H1 (cell line): ENCODE results near the gene HPRT1. TPM values are rescaled to one million over a fixed set of nuclear protein-coding genes. Genes with fewer than 3 reads are reported as not detected.

ENCODE experiments used
- CTCF ChIA-PET: fragments of 300-600 bp; sonication (Branson Sonifier 250); formaldehyde crosslinking; loops from one replicate; lab custom pipeline; 2021; ENCODE audit not compliant: partially characterized antibody; lab: Charles Lee
- POLR2A ChIA-PET: fragments of 300-600 bp; sonication (Branson Sonifier 250); formaldehyde crosslinking; loops from one replicate; lab custom pipeline; 2021; ENCODE audit warnings: inconsistent platforms; ENCODE audit not compliant: partially characterized antibody; lab: Charles Lee
- DNase-seq, 2 experiments: peaks; one replicate each; pipeline versions ENCODE4 v3.0.0 to v3.0.0-alpha.2; 2010 to 2022; ENCODE audit warnings: low spot score in 2 of 2, low read depth in 1 of 2, mixed read lengths in 1 of 2
- FAIRE-seq: peaks from 2 replicates; lab custom pipeline; 2011; peaks lifted over from hg19 to GRCh38; lab: Jason Lieb, UNC
- H2AFZ ChIP-seq: 2 replicates; pipeline ENCODE4 v1.8.1; 2012; ENCODE audit warnings: low read length, inconsistent platforms
- H2AK5ac ChIP-seq: 2 replicates; pipeline ENCODE4 v1.6.1; 2013; ENCODE audit warnings: low read depth, low read length
- H2BK120ac ChIP-seq: replicated peaks from 2 replicates; pipeline ENCODE3; 2013; ENCODE audit warnings: low read depth, low read length, inconsistent platforms
- H2BK12ac ChIP-seq: 2 replicates; pipeline ENCODE4 v1.6.1; 2013; ENCODE audit warnings: low read depth, low read length
- H2BK15ac ChIP-seq: 2 replicates; pipeline ENCODE4 v1.6.1; 2013; ENCODE audit warnings: low read length
- H2BK20ac ChIP-seq: 2 replicates; pipeline ENCODE4 v1.6.1; 2013; ENCODE audit warnings: low read length
- H2BK5ac ChIP-seq: 2 replicates; pipeline ENCODE4 v1.6.1; 2013; ENCODE audit warnings: low read depth, low read length
- H3K14ac ChIP-seq: 2 replicates; pipeline ENCODE4 v1.6.1; 2013; ENCODE audit warnings: inconsistent platforms; ENCODE audit not compliant: insufficient read length
- H3K18ac ChIP-seq: 2 replicates; pipeline ENCODE4 v1.6.1; 2013; ENCODE audit warnings: low read length; ENCODE audit errors: extremely low read depth
- H3K23ac ChIP-seq: 2 replicates; pipeline ENCODE4 v1.6.1; 2013; ENCODE audit warnings: inconsistent platforms; ENCODE audit not compliant: insufficient read length
- H3K23me2 ChIP-seq: 2 replicates; pipeline ENCODE4 v1.6.1; 2013; ENCODE audit warnings: low read depth, low read length
- H3K27ac ChIP-seq: 2 replicates; pipeline ENCODE4 v1.6.1; 2011; ENCODE audit warnings: low read depth, low read length, inconsistent platforms
- H3K27me3 ChIP-seq, 4 experiments: replicated peaks in 1 of 4; 1 replicate in 1 of 4; 2 replicates in 3 of 4; pipeline versions ENCODE4 v1.6.1 to v1.8.1; 2011 to 2013; ENCODE audit warnings: low read length in 3 of 4, mild to moderate bottlenecking in 3 of 4, inconsistent platforms in 2 of 4, mixed read lengths in 2 of 4, moderate library complexity in 1 of 4; ENCODE audit not compliant: control insufficient read depth in 3 of 4, insufficient read depth in 3 of 4; ENCODE audit errors: extremely low read depth in 1 of 4
- H3K36me3 ChIP-seq, 4 experiments: 2 replicates each; pipeline versions ENCODE4 v1.6.1 to v1.8.1; 2011 to 2013; ENCODE audit warnings: mild to moderate bottlenecking in 4 of 4, low read length in 3 of 4, moderate library complexity in 2 of 4, control low read depth in 1 of 4, inconsistent platforms in 1 of 4; ENCODE audit not compliant: insufficient read depth in 4 of 4, control insufficient read depth in 2 of 4
- H3K4ac ChIP-seq: replicated peaks from 2 replicates; pipeline ENCODE3; 2013; ENCODE audit warnings: low read length, low read depth, mixed read lengths, inconsistent platforms; ENCODE audit not compliant: insufficient read length
- H3K4me1 ChIP-seq, 4 experiments: replicated peaks in 1 of 4; 1 replicate in 1 of 4; 2 replicates in 3 of 4; pipeline versions ENCODE4 v1.6.1 to v1.8.1; 2011 to 2013; ENCODE audit warnings: low read length in 3 of 4, inconsistent platforms in 2 of 4, mixed read lengths in 1 of 4; ENCODE audit not compliant: insufficient read depth in 4 of 4, control insufficient read depth in 3 of 4
- H3K4me2 ChIP-seq, 2 experiments: 2 replicates each; pipeline versions ENCODE4 v1.6.1 to v1.8.1; 2011 to 2013; ENCODE audit warnings: low read depth in 2 of 2, low read length in 2 of 2, control low read depth in 1 of 2, inconsistent platforms in 1 of 2, mild to moderate bottlenecking in 1 of 2; ENCODE audit not compliant: insufficient read depth in 1 of 2
- H3K4me3 ChIP-seq, 4 experiments: fragments of 200-600, 300-600 bp in 1 of 4; sonication (generic), shearing (Covaris generic), sonication (Bioruptor Twin) in 1 of 4; 2 replicates each; pipeline versions ENCODE4 v1.5.1 to v1.8.1; 2011 to 2016; ENCODE audit warnings: low read length in 4 of 4, low read depth in 3 of 4, control low read depth in 2 of 4, inconsistent platforms in 2 of 4, mild to moderate bottlenecking in 2 of 4, mixed read lengths in 1 of 4, moderate library complexity in 1 of 4; ENCODE audit not compliant: insufficient read depth in 2 of 4; ENCODE audit errors: extremely low read depth in 1 of 4
- H3K56ac ChIP-seq: replicated peaks from 2 replicates; pipeline ENCODE3; 2013; ENCODE audit warnings: low read depth, mild to moderate bottlenecking, mixed read lengths, low read length, inconsistent platforms; ENCODE audit not compliant: insufficient read length
- H3K79me1 ChIP-seq: 2 replicates; pipeline ENCODE4 v1.6.1; 2013; ENCODE audit warnings: low read depth, low read length, control low read depth
- H3K79me2 ChIP-seq, 2 experiments: 2 replicates each; pipeline versions ENCODE4 v1.6.1 to v1.8.1; 2012 to 2013; ENCODE audit warnings: low read length in 2 of 2, mild to moderate bottlenecking in 2 of 2, inconsistent platforms in 1 of 2; ENCODE audit not compliant: insufficient read depth in 2 of 2, control insufficient read depth in 1 of 2
- H3K9ac ChIP-seq, 4 experiments: replicated peaks in 1 of 4; 1 replicate in 1 of 4; 2 replicates in 3 of 4; pipeline versions ENCODE4 v1.6.1 to v1.8.1; 2011 to 2013; ENCODE audit warnings: low read depth in 3 of 4, low read length in 3 of 4, control low read depth in 2 of 4, mild to moderate bottlenecking in 2 of 4, moderate library complexity in 2 of 4, inconsistent platforms in 1 of 4; ENCODE audit errors: extremely low read depth in 1 of 4
- H3K9me3 ChIP-seq, 2 experiments: 2 replicates each; pipeline versions ENCODE4 v1.6.1 to v1.8.1; 2012 to 2013; ENCODE audit warnings: mild to moderate bottlenecking in 2 of 2, moderate library complexity in 2 of 2, control low read depth in 1 of 2, inconsistent platforms in 1 of 2, low read depth in 1 of 2, low read length in 1 of 2, mixed read lengths in 1 of 2; ENCODE audit not compliant: insufficient read depth in 2 of 2
- H4K20me1 ChIP-seq, 2 experiments: replicated peaks in 1 of 2; 2 replicates each; pipeline versions ENCODE3 to v1.8.1; 2011 to 2013; ENCODE audit warnings: inconsistent platforms in 2 of 2, low read length in 2 of 2, mild to moderate bottlenecking in 1 of 2; ENCODE audit not compliant: insufficient read depth in 2 of 2, control insufficient read depth in 1 of 2
- H4K5ac ChIP-seq: 2 replicates; pipeline ENCODE4 v1.6.1; 2013; ENCODE audit warnings: low read length, low read depth, mixed read lengths, inconsistent platforms; ENCODE audit not compliant: insufficient read length
- H4K8ac ChIP-seq: 2 replicates; pipeline ENCODE4 v1.8.0; 2013; ENCODE audit warnings: mild to moderate bottlenecking, moderate library complexity, low read length, inconsistent platforms; ENCODE audit not compliant: insufficient read depth; ENCODE audit errors: extremely low read depth
- H4K91ac ChIP-seq: replicated peaks from 2 replicates; pipeline ENCODE3; 2013; ENCODE audit warnings: low read length, mixed read lengths, inconsistent platforms; ENCODE audit not compliant: insufficient read length
- PHF8 ChIP-seq: fragments of 200-600 bp; sonication (generic); conservative IDR thresholded peaks from 2 replicates; pipeline ENCODE4 v1.7.1; 2012; ENCODE audit warnings: low read depth, mild to moderate bottlenecking, inconsistent platforms, low read length, moderate library complexity
- TBP ChIP-seq: IDR thresholded peaks from 2 replicates; pipeline ENCODE4 v1.6.1; 2011; ENCODE audit warnings: low read depth, low read length, improper control_type of control experiment
- TEAD4 ChIP-seq: IDR thresholded peaks from 2 replicates; pipeline ENCODE4 v1.6.1; 2012; ENCODE audit warnings: low read depth, low read length, inconsistent platforms, mixed read lengths
- WGBS, 2 experiments: shearing (Covaris generic) in 1 of 2; methylation state at CpG; one replicate each; pipeline versions ENCODE4 v1.1.6 to v1.1.7; 2013 to 2015; ENCODE audit warnings: low lambda C conversion rate in 2 of 2, mixed read lengths in 2 of 2, inconsistent platforms in 1 of 2, low coverage in 1 of 2, missing lambda C conversion rate in 1 of 2; ENCODE audit not compliant: insufficient replicate concordance in 2 of 2, insufficient coverage in 1 of 2, insufficient read length in 1 of 2; ENCODE audit errors: extremely low coverage in 1 of 2, missing lambda C conversion rate in 1 of 2; 5-methylcytosine and 5-hydroxymethylcytosine counted together
- polyA plus RNA-seq, 7 experiments: library from polyadenylated mRNA; depleted of rRNA in 3 of 7; stranded (reverse) in 5 of 7; unstranded in 2 of 7; fragments of >200 nt in 5 of 7; fragments of 200-250 nt in 2 of 7; gene quantifications; 1 replicate in 5 of 7; 2 replicates in 1 of 7; 4 replicates in 1 of 7; pipeline versions ENCODE4 v1.2.1 to v1.2.3, GENCODE V29; 2011 to 2013; ENCODE audit warnings: missing spikeins in 2 of 7, mixed read lengths in 2 of 7
- total RNA-seq: library from RNA; stranded (reverse); fragmentation: NEBNext Ultra II Directional; extraction: Animal tissue kit (Norgen Biotek cat#: 25700); gene quantifications from 2 replicates; pipeline ENCODE4 v1.2.1, GENCODE V29; 2021

HPRT1 gene
- total and polyA plus RNA-seq, 2 of the 8 experiments (the other 6 are each of a cell fraction or from before 2014, with no cell fraction given), result 16.9 to 49.5 TPM

- H4K91ac ChIP-seq, result no peak overlapping the region
- H4K20me1 ChIP-seq, result no peaks in the 10 kb centered on the region
- no peaks in the 10 kb centered on the region for H3K9me3 ChIP-seq
- peak overlapping the region; percentile 67 for H3K27ac ChIP-seq
- ChIA-PET POLR2A (interaction anchor here (0.7 to 2.2 kb wide), 2 partner anchors 67 to 305 kb away, joined by 3 to 6 read pairs; no protein-coding TSS in a partner anchor), CTCF (no interaction called here)
- H3K14ac ChIP-seq, result no peak overlapping the region
- H3K4me1 ChIP-seq, result 0 out of 7 replicates have a peak, but pooled peaks cover 0 to 2% (median 0%) of the 10 kb centered on the region in 4 experiments
- no peaks in the 10 kb centered on the region for H3K79me1 ChIP-seq
- H3K18ac ChIP-seq, result no peak overlapping the region; the same call in 1 of the 2 replicates
- peak overlapping the region in 3 of 4 experiments; percentile 15 to 64 (median 42); a peak in 4 of 7 replicates for H3K9ac ChIP-seq
- H2AK5ac ChIP-seq, result no peak overlapping the region
- FAIRE-seq (no peak), DNase-seq (no peak)
- H3K4me2 ChIP-seq, result peak overlapping the region; percentile 48 to 57
- no peak overlapping the region for H2BK12ac ChIP-seq
- H3K4ac ChIP-seq, result no peak overlapping the region
- no peak overlapping the region for H2BK120ac ChIP-seq
- H3K56ac ChIP-seq, result no peak overlapping the region
- no peaks in the 10 kb centered on the region for H3K36me3 ChIP-seq
- no peak overlapping the region for H2BK5ac ChIP-seq
- H2BK15ac ChIP-seq, result no peak overlapping the region
- TF ChIP-seq PHF8, result peak; percentile 33; the same call in 1 of the 2 replicates
- TF ChIP-seq TBP, result peak; percentile 53; the same call in 1 of the 2 replicates
- TF ChIP-seq TEAD4, result no peak
- no peak overlapping the region for H3K23ac ChIP-seq
- no peak overlapping the region for H2BK20ac ChIP-seq
- no peaks in the 10 kb centered on the region for H3K27me3 ChIP-seq
- H4K8ac ChIP-seq, result peak overlapping the region; percentile 84; the same call in 1 of the 2 replicates
- H4K5ac ChIP-seq, result no peak overlapping the region
- H2AFZ ChIP-seq, result peak overlapping the region; percentile 62; the same call in 1 of the 2 replicates
- 12% methylated on average over 12 of the region's 12 CpGs; no CpG with 5 or more reads in 1 of the 2 experiments for WGBS, 2 experiments
- no peaks in the 10 kb centered on the region for H3K23me2 ChIP-seq
- H3K4me3 ChIP-seq, result peak overlapping the region; percentile 40 to 59 (median 48); a peak in 6 of 8 replicates
- peaks cover 0 to 37% of the 10 kb centered on the region in 2 experiments; a peak in 2 of 4 replicates for H3K79me2 ChIP-seq
Measured at GRCh38 chrX:134459683-134460004, 321 bp upstream of the HPRT1 start.
